K562 (cell line): ENCODE results near the gene GCK. TPM values are rescaled to one million over a fixed set of nuclear protein-coding genes. Genes with fewer than 3 reads are reported as not detected.

Experiments used
- ATAC-seq: fragments of 200-7000 bp; cut with Tn5 transposase; 3 replicates; pipeline ENCODE4 v1.9.1; 2020; ENCODE audit warnings: moderate library complexity
- BruUV-seq: library from RNA; stranded (reverse); fragments of 400-500 nt; replicated peaks from 2 replicates; lab custom pipeline; 2021; lab: Mats Ljungman, UMichigan
- CTCF ChIA-PET: fragments of 300-600 bp; formaldehyde crosslinking; extraction: SDS; loops from one replicate; lab custom pipeline; 2021; ENCODE audit warnings: low intra/inter-chr PET ratio; lab: Yijun Ruan, JAX
- POLR2A ChIA-PET: fragments of 300-600, 350-650 bp; sonication (Branson Sonifier 250); formaldehyde crosslinking; extraction: SDS; loops from one replicate; lab custom pipeline; 2021; ENCODE audit warnings: antibody characterized with exemption, inconsistent platforms; lab: Yijun Ruan, JAX
- DNase-seq, 4 experiments: peaks; one replicate each; pipeline versions ENCODE4 v3.0.0 to v3.0.0-alpha.2; 2011 to 2018; ENCODE audit warnings: low spot score in 3 of 4, mixed read lengths in 3 of 4; ENCODE audit errors: extremely low read depth in 1 of 4
- FAIRE-seq: peaks from 2 replicates; lab custom pipeline; 2011; peaks lifted over from hg19 to GRCh38; lab: Jason Lieb, UNC
- H2AFZ ChIP-seq: 2 replicates; pipeline ENCODE4 v1.6.0; 2011; ENCODE audit warnings: low read depth, low read length, control low read depth, inconsistent platforms
- H3K27ac ChIP-seq: fragments of 200-600 bp; 3 replicates; pipeline ENCODE4 v1.8.0; 2011; ENCODE audit warnings: low read depth, mild to moderate bottlenecking, control low read depth, inconsistent platforms, low read length, moderate library complexity, mixed read lengths; ENCODE audit errors: extremely low read depth
- H3K27me3 ChIP-seq, 2 experiments: fragments of 300-600 bp in 1 of 2; 2 replicates in 1 of 2; 3 replicates in 1 of 2; pipeline versions ENCODE4 v1.6.0 to v1.8.0; 2011; ENCODE audit warnings: inconsistent platforms in 2 of 2, low read length in 2 of 2, mild to moderate bottlenecking in 1 of 2, mixed read lengths in 1 of 2, moderate library complexity in 1 of 2; ENCODE audit not compliant: control insufficient read depth in 2 of 2, insufficient read depth in 2 of 2
- H3K36me3 ChIP-seq: fragments of 300-600 bp; 3 replicates; pipeline ENCODE4 v1.8.0; 2011; ENCODE audit warnings: mild to moderate bottlenecking, low read length, inconsistent platforms; ENCODE audit not compliant: control insufficient read depth, insufficient read depth
- H3K4me1 ChIP-seq, 2 experiments: fragments of 200-600 bp in 1 of 2; replicated peaks in 1 of 2; 2 replicates in 1 of 2; 3 replicates in 1 of 2; pipeline versions ENCODE4 v1.5.1 to v1.8.0; 2011; ENCODE audit warnings: inconsistent platforms in 2 of 2, low read length in 2 of 2, mild to moderate bottlenecking in 1 of 2, mixed read lengths in 1 of 2, moderate library complexity in 1 of 2; ENCODE audit not compliant: control insufficient read depth in 2 of 2, insufficient read depth in 2 of 2
- H3K4me2 ChIP-seq: 2 replicates; pipeline ENCODE4 v1.6.1; 2011; ENCODE audit warnings: low read length, control low read depth, inconsistent platforms, mixed read lengths; ENCODE audit not compliant: insufficient read depth
- H3K4me3 ChIP-seq: fragments of 200-600 bp; sonication (generic), shearing (Covaris generic); 2 replicates; pipeline ENCODE4 v1.5.1; 2016; ENCODE audit warnings: control low read depth, inconsistent platforms
- H3K79me2 ChIP-seq: fragments of 200-600 bp; 3 replicates; pipeline ENCODE4 v1.8.0; 2011; ENCODE audit warnings: low read length, inconsistent platforms; ENCODE audit not compliant: control insufficient read depth, insufficient read depth
- H3K9ac ChIP-seq, 2 experiments: 2 replicates each; pipeline versions ENCODE4 v1.6.0 to v1.6.1; 2011; ENCODE audit warnings: low read depth in 2 of 2, low read length in 2 of 2, control low read depth in 1 of 2, inconsistent platforms in 1 of 2, mild to moderate bottlenecking in 1 of 2, mixed read lengths in 1 of 2; ENCODE audit not compliant: insufficient read depth in 1 of 2
- H3K9me1 ChIP-seq: one replicate; pipeline ENCODE4 v1.6.0; 2011; ENCODE audit warnings: inconsistent platforms, mild to moderate bottlenecking, low read length, moderate library complexity; ENCODE audit not compliant: control insufficient read depth, insufficient read depth
- H3K9me3 ChIP-seq: replicated peaks from 2 replicates; pipeline ENCODE4 v1.5.1; 2011; ENCODE audit warnings: low read depth, low read length, inconsistent platforms; ENCODE audit not compliant: control insufficient read depth, insufficient read depth
- H4K20me1 ChIP-seq: replicated peaks from 2 replicates; pipeline ENCODE4 v1.6.1; 2011; ENCODE audit warnings: low read length, inconsistent platforms, mixed read lengths; ENCODE audit not compliant: control insufficient read depth, insufficient read depth
- POLR2G ChIP-seq: fragments of 200-400 bp; formaldehyde crosslinking; IDR thresholded peaks from 2 replicates; pipeline ENCODE4 v1.6.1; 2017; ENCODE audit warnings: low read depth, mild to moderate bottlenecking, antibody characterized with exemption, low read length, moderate library complexity
- ZNF518B ChIP-seq: fragments of 250-450 bp; sonication (Bioruptor Pico); IDR thresholded peaks from 2 replicates; pipeline ENCODE4 v1.5.0; 2021; ENCODE audit warnings: mild to moderate bottlenecking, moderate library complexity
- WGBS: fragments of 100-300 bp; shearing (Covaris generic); methylation state at CpG from one replicate; pipeline ENCODE4 v1.1.6; 2016; ENCODE audit warnings: low coverage, mixed read lengths; ENCODE audit not compliant: insufficient coverage; ENCODE audit errors: missing lambda C conversion rate; 5-methylcytosine and 5-hydroxymethylcytosine counted together
- in situ Hi-C: fragments of 300-500 bp; cut with MboI; formaldehyde crosslinking; loops from 4 replicates; pipeline ENCODE4 v1.15.0; 2018; ENCODE audit warnings: inconsistent platforms, mixed read lengths
- intact Hi-C: fragments of 100-400 bp; cut with micrococcal nuclease; formaldehyde crosslinking; loops from 2 replicates; pipeline ENCODE4 v1.14.2; 2022
- polyA plus RNA-seq, 8 experiments: library from polyadenylated mRNA; depleted of rRNA in 4 of 8; stranded (reverse) in 5 of 8; unstranded in 3 of 8; fragments of >200 nt; fragmentation: Nextera tagmentation in 2 of 8; fragmentation: Illumina TruSeq in 1 of 8; extraction: Ambion mirVana in 2 of 8; extraction: Trizol in 1 of 8; gene quantifications; 2 replicates each; pipeline versions ENCODE4 v1.2.1 to v1.2.3, GENCODE V29; 2011 to 2014; ENCODE audit warnings: inconsistent platforms in 1 of 8, missing spikeins in 1 of 8
- total RNA-seq, 7 experiments: library from RNA; depleted of rRNA in 6 of 7; stranded (reverse); fragments of >200 nt in 6 of 7; fragmentation: Illumina TruSeq in 2 of 7; extraction: Trizol in 2 of 7; gene quantifications; 2 replicates each; pipeline versions ENCODE4 v1.2.1 to v1.2.3, GENCODE V29; 2011 to 2021; ENCODE audit warnings: low replicate concordance in 1 of 7

The GCK gene
- total and polyA plus RNA-seq, 9 of the 15 experiments (the other 6 are each of a cell fraction or from before 2014, with no cell fraction given) = 0.11 to 0.55 (median 0.16) TPM; not detected in 3

GRCh38 chr7:44114586-44115310 lies 74.5 kb downstream of the GCK start:
- ChIA-PET POLR2A (interaction anchor here (0.6 to 2.9 kb wide), 7 partner anchors 9 to 117 kb away, joined by 3 to 16 read pairs (median 4); partner anchors contain the start of gene POLD2), CTCF (no interaction called here)
- BruUV-seq = no TSS peak
- intact Hi-C loops = no loop called here
- no peak overlapping the region for H3K27ac ChIP-seq
- TF ChIP-seq ZNF518B (CRISPR knock-in tag) (no peak), POLR2G (peak; percentile 51; the same call in 1 of the 2 replicates)
- H4K20me1 ChIP-seq = peaks cover 31% of the 10 kb centered on the region
- FAIRE-seq = no peak
- peaks cover 13% of the 10 kb centered on the region for H3K9me1 ChIP-seq
- ATAC-seq = no peak
- no peak overlapping the region for H2AFZ ChIP-seq
- H3K9ac ChIP-seq = no peak overlapping the region
- H3K9me3 ChIP-seq = no peaks in the 10 kb centered on the region
- no peak overlapping the region for H3K4me3 ChIP-seq
- 88% methylated on average over 9 of the region's 12 CpGs for WGBS
- no peak for DNase-seq
- no peak overlapping the region for H3K4me2 ChIP-seq
- peaks cover 54% of the 10 kb centered on the region; the same call in 2 of the 3 replicates for H3K36me3 ChIP-seq
- in situ Hi-C loops = no loop called here
- H3K4me1 ChIP-seq = peaks cover 10 to 46% of the 10 kb centered on the region in 2 experiments; a peak in 4 of 5 replicates
- peaks cover 2 to 24% of the 10 kb centered on the region in 2 experiments; a peak in 3 of 5 replicates for H3K27me3 ChIP-seq
- peaks cover 8% of the 10 kb centered on the region; the same call in 2 of the 3 replicates for H3K79me2 ChIP-seq
